HG02759 (cell line): ENCODE results near the gene GPR108.

Experiments
- ATAC-seq: cut with Tn5 transposase; IDR thresholded peaks from one replicate; pipeline ENCODE4 v1.9.1; 2021; ENCODE audit warnings: mild to moderate bottlenecking, moderate library complexity; ENCODE audit not compliant: unreplicated experiment

Gene GPR108

DNA sequence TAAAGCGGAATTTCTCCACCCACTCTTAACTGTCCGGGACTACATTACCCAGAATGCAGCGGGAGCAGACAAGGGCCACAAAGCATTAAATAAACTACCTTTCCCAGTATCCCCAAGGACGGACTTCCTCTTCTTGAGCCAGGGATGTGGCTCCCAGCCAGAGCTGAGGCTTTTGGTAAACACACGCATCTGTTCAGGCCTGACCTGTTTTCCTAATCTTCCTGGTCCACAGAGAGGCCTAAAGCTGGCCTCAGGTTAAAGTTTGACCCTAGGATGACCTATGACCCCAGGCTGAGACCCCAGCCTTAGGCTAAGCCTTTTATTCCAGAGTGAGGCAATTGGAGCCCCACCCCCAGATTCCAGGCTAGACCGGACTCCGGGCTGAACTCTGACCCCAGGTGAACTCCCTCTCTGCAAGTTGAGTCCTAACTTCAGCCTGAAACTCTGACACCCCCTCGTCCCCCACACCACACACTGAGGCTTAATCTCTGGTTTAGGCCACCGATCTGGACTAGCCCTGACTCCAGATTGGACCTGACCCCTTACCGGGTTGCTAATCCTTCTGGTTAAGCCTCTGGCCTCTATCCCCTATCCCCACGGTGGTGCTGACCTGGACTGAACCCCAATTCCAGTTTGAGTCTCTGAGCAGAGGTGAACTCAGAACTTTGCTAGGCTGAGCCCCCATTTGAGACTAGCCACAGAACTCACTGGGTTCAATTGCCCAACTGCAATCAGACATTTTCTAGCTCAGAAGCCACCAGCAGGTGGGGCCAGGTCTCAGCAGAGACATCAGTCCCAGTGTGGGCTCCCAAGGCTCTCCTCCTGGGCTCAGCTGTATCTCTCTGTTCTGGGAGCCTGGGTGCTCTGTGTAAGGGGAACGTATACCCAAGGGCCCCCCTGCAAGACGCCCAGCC, 750 bp upstream of the GPR108 start:
- no peak for ATAC-seq

DNA sequence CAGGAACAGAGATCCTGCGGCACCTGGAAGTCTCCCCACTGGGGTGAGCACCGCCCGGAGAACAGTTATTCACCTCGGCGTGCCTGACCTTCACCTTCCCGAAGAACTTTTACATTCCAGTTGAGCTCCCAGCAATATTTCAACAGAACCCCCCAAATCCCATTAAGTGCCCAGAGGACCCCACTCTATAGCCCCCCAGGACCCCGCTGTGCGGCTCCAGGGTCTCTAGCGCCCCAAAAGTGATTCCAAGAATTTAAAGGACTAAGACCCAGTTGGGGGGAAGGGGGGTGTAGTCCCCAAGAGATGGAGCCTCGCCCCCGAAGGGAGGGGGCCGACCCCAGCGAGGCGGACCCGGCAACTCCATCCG, 480 bp downstream of the GPR108 start:
- no peak for ATAC-seq

DNA sequence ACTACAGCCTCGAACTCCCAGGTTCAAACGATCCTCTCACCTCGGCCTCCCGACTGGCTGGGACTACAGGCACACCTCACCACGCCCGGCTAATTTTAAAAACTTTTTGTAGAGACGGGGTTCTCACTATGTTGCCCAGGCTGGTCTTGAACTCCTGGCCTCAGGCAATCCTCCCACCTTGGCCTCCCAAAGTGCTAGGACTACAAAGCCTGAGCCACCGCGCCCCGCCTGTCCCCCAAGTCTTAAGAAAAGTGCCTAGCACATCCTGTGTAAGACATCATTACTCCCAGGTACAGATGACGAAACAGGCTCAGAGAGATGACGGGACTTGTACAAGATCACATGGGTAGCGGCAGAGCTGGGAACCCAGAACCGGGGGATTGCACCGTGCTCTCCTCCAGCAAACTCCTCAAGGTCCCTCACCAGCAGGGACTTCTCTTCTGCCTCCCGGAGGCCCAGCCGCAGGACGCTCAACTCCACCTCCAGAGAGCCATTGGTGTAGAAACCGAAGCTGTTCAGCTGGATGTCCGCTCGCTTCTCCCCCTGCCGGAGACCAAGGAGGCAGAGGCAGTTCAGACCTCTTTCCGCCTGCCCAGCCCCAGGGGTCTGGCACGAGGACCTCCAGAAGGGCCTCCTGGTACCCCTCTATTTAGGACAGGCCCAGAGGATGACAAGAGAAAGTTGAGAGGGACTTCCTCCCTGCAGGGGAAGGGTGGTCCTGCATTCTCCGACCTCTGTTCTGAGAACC, 1.0 kb downstream of the GPR108 start:
- ATAC-seq = no peak

DNA sequence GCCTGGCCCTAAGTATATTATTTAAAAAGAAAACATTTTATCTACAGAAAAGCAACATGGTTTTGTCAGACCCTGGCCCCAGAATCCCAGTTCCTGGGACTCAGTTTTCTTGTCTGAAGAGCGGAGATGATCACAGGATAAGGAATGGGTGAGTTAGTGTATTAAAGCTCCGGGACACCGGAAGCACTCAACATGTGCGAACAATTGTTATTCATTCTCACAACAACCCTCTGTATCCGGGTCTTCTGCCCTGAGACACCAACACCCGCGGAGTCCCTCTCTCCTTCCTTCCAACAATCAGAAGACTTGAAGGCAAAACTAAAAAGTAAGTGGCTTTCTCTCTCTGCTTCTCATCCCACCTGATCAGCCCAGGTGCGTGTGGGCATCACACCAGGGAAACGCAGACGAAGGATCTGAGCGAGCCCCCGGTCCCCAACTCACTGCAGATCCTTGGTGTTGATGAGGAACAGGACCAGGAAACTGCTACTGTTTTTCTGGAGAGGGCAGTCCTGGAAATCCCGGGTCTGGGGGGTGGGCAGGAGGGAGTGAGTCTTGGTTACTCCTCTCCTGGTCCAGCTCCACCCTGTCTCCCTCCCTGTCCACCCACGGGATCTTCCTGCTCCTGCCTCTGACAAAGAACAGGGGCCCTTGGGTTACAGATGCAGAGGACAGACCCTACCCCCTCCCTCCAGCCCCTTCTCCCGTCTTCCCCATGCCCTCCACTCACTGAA, 2.0 kb downstream of the GPR108 start:
- no peak for ATAC-seq

DNA sequence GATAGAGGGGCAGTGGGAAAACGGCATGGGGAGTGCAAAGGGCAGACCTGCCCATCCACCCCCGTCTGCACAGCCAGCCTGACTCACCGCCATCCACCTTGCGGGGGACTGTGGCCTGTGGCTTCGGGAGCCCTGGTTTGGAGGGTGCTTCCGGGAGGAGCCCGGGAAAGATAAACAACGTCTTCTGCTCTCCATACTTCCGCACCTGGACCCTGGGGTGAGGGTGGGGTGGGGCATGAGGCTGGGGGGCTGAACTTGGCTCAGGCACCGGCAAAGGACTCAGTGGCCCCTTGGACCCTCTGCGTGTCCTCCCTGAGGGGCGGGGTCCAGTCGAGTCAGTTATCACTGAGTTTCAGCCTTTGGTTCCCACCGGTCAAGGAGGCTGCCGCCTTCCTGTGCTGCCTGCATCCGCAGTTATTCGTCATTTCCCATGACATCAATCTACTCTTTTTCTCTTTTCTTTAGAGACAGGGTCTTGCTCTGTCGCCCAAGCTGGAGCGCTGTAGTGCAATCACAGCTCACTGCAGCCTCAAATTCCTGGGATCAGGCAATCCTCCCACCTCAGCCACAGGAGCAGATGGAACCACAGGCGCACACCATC, 3.2 kb downstream of the GPR108 start:
- ATAC-seq = no peak

DNA sequence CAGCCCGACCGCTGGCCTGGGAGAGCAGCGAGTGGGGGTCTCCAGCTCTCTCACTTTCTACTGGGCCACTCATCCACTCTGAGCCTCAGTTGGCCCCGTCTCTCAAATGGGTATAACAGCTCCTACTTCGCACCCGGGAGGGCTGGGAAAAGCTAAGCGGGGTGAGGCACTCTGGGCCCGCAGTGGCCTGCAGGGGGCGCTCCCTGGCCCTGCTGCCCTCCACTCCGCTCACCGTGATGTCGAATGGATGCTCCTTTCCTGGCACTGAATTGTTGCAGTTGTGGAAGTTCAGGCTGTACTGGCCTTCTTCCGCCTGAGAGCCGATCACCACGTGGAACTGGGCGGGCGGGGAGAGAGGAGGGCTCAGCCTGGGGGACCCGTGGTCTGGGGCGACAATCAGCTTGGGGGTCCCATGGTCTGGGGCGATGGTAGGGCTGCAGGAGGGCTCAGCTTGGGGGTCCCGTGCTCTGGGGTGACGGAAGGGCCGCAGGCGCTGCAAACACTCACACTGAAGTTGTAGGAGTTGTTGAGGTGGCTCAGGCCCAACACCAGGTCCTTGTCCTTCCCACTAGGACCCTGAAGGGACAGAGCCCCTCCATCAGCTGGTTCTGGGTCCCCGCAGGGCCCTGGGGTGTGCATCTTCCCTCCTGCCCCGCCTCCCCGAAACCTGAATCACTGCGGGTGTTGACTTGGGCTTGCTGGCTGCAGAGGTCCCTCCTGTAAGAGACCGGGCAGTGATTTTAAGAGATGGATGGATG, 3.9 kb downstream of the GPR108 start:
- ATAC-seq = no peak

DNA sequence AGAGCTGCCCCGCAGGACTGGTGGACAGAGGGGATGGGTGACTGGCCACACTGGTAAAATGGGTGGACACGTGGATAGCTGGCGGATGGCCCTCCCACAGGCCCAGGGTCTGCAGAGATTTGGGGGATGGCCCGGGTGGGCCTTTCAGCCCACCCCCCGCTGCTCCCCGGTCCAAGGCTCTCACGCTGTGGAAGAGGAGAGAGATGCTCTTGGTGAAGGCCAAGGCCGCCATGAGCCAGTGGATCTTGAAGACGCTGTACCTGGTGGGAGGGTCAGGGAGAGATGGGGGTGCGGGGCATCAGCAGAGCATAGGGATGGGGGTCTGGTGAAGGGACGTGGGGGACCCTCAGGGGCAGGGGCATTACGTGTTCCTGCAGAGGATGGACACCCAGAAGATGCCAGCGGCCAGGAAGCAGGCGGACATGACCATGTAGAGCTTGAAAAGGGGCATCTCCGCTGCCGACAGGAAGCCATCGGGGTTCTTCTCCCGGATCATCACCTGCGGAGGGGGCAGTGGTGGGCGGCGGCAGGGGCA, 4.5 kb downstream of the GPR108 start:
- no peak for ATAC-seq

DNA sequence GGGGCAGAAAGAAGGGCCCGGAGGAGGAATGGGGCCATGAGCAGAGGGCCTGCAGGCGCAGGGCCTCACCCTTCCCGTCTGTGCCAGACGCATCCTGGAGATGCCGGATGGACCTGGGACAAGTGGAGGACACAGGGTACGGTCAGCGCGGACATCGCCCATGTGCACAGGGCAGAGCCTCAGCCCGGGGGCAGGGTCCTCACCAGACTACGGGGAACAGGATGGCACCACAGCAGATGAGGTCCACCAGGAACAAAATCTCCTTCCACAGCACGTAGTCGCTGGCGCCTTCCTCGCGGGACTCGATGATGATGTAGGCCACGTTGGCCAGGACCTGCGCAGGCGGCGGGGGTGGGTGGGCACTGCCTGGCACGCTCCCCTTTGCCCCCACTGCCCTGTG, 5.6 kb downstream of the GPR108 start:
- no peak for ATAC-seq

DNA sequence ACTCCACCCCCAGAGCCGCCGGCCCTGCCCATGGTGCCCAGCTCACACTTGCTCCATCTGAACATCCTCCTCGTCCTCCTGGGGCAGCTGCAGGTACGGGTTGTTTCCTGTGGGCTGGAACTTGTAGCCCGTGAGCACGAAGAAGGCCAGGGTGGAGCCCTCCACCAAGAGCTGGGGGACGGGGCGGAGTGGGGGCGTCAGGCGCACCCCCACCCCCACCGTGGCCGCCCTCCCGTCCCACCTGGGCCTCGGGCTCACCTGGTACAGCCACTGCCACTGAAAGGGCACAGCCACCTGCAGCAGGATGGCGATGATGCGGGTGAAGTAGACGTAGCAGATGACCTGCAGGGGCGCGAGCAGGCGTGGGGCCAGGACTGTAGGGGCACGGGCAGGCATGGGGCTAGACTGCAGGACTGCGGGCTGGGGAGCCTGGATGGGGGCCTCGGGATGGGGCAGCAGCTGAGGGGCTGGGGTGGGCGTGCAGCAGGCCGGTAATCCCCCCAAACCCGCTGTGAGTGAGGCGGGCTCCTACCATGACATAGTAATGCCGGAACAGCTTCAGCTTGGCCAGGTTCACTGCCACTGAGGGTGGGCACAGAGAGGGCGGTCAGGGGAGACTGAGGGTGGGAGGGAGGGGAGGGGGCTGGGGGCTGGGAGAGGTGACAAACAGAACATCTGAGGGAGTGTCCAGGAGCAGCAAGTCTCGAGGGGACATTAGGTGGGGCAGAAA, 6.3 kb downstream of the GPR108 start:
- ATAC-seq = no peak

DNA sequence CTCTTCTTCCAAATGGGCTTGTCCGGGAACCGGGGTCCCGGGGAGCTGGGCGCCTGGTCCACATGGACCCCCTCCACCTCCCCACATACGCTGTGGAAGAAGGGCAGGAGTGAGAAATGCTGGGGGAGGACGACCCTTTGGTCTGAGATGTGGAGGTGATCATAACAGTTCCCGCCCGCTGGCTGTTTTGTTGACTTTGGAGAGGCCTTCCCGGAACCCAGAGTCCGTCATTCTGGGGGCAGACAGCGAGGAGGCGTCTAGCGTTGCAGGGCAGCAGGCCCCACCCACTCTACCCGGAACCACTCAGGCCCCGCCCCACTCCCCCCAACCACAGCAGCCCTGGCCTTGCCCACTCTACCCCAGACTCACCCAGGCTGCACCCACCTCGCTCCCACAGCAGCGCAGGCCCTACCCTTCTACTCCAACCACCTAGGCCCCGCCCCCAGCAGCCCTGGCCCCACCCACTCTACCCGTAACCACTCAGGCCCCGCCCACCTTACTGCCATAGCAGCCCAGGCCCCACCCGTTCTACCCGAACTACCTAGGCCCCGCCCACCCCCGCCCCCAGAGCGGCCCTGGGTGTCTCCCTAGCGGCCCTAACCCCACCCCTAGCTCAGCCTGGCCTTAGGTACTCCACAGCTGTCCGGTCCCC, 7.1 kb downstream of the GPR108 start:
- ATAC-seq = no peak

DNA sequence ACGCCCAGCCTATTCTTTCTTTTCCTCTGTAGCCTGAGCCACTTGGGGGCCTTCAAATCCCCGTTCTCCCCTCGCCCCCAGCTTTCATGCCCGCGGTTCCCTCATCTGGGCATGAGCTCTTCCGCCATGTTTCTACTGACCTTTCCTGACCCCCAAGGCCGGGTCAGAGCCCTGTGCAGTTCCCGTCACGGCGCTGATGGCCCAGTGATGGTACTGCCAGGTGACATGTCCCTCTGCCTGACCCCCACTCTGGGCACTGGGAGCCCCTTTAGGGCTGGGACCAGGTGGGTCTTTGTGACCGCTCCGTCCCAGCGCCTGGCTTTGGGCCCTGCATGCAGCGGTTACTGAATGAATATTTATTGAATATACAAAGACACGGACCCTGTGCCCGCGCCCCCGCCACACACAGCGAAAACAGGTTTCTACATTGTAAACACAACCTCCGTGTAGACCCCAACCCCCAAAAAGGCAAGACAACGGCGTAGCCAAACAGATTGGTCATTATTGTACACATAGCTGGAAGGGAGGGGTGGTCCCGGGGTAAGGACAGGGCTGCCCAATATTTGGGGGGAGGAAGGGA, 7.7 kb downstream of the GPR108 start:
- no peak for ATAC-seq

DNA sequence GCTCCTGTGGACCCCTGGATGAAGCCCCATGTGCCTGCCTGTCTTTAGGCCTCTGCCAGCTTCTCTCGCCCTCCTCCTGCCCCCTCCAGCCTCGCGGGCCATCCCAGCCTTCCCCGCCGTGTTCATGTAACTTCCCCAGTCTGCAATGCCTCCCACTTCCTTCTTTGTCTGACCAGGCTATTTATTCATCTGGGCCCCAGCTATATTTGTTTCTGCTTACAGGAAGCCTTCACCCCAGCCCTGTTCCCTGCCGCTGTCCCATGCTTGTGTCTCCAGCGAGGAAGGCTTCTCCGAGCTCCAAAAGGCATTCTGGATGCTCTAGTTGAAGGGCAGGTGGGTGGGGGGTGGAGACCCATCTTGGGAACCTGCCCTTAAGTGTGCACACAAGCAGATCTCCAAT, 9.0 kb downstream of the GPR108 start:
- no peak for ATAC-seq

DNA sequence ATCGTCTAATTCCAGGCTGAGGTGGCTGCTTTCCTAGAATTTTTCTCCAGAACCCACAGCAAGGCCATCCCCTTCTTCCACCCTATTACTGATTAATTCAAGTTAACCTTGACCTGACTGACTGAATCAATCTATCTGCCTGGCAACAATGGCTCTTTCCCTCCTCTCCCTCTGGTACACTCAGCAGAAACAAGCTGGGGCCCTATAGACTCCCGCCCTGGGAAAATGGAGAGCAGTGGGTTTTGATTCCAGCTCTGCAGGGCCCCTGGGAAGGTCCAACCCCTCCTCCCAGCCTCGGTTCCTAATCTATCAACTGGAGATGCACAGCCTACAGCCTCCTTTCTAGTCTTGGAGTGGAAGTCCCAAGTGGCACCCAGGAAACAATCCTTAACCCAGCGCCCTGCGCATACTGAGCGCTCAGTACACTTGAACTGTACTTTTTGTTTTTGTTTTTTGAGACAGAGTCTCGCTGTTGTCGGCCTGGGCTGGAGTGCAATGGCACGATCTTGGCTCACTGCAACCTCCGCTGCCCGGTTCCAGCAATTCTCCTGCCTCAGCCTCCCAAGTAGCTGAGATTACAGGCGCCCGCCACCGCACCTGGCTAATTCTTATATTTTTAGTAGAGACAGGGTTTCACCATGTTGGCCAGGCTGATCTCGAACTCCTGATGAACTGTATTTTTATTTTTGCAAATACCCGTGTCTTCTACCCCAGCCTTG, 11.7 kb downstream of the GPR108 start:
- ATAC-seq = no peak

DNA sequence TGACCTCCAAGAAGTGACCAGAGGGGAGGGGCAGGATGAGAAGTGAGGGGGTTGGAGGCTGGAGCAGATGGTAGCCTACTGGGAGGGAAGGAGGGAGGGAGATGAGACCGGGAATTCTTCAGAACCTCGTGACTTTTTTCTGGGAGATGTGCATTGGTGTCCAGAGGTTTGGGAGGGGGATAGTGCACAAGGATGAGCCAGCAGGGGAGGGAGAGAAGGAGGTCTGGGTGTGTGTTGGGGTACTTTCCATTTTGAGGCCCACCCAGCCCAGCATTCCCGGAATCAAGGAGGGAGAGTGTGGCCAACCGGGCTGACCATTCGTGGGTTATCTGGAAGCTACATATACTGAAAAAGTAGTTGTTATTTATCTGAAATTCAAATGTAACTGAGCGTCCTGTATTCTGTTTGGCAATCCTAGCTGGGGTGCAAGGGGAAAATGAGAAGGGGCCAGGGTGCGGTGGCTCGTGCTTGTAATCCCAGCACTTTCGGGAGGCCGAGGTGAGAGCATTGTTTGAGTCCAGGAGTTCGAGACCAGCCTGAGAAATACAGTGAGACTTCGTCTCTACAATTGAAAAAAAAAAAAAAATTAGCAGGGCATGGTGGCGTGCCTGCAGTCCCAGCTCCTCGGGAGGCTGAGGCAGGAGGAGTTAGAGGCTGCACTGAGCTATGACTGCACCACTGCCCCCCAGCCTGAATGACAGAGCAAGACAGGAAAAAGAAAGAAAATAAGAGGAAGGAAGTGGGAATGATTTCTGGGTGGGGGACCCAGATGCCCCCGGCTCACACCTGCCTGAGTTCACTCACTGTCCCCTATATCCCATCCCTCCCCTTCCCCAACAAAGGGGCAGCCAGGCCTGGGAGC, 12.5 kb downstream of the GPR108 start:
- ATAC-seq = no peak

DNA sequence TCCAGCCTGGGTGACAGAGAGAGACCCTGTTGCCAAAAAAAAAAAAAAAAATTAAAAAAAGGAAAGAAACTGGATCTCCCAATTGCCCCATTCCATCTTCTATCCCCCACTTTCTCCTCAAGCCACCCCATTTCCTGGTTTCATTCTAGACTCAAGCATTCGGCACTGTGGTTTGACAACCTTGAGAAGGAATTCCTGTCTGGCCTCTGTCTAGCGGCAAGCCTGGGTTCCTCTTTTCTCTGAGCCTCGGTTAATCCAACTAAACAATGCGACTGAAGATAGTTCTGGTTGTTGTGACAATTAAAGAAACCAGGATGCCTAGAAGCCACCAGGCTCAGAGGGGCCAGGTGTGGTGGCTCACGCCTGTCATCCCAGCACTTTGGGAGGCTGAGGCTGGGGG, 13.6 kb downstream of the GPR108 start:
- no peak for ATAC-seq

DNA sequence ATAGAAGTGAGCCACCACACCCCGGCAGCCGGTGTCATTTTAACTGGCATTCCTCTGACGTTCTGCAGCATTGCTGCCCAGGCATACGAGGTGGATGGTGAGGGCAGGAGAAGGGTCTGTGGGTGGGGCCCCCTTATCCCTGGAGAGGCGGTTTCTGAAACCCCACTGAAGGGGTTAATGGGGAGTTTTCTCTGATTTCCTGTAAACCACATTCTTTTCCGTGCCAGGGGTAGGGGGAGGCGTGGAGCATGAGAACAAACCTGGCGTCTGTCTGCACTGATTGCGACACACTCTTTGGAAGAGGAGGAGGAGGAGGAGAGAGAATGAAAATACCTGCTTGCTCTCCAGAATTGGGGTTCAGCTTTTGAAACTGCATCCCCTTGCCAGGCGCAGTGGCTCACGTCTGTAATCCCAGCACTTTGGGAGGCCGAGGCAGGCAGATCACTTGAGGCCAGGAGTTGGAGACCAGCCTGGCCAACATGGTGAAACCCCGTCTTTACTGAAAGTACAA, 14.2 kb downstream of the GPR108 start:
- ATAC-seq = no peak

DNA sequence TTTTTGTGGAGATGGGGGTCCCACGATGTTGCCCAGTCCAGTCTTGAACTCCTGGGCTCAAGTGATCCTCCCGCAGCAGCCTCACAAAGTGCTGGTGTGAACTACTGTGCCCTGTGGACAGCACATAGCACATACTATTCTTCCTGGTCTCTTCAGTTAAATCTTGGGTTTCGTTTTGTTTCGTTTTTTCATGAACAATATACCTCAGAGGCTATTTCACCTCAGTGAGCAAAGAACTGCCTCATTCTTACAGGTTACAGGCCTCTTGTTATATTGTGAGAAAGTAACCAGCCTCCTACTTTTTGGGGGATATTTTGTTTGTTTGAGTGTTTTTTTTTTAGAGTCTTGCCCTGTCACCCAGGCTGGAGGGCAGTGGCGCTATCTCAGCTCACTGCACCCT, 15.6 kb downstream of the GPR108 start:
- no peak for ATAC-seq
